Measurements from ENCODE around the gene HIVEP1.
A peak's percentile ranks its signal among the peaks of the same experiment; 100 is the strongest.

The HIVEP1 gene

GRCh38 chr6:12048609-12049008 lies 36.5 kb downstream of the HIVEP1 start:
- DNase-seq (ENCODE audit: low spot score), result no peak

DNA sequence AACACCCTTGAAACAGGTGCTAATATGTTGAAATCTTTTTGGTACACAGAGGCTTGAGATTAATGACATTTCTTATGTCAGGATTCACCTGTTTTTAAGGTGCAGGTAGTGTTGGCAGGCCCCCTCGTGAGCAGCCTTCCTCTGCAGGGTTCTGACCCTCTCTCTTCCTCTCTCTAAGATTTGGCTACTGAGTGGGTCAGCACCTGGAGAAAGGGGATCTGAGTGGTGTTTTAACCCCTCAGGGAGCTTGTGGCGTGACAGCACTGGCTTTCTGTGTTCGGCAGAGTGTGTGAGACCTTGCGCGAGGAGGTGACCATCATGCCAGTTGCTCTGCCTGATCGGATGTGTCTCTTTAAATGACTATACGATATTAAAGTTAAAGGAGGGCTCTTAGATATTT lies 37.1 kb downstream of the HIVEP1 start:
- no peak for DNase-seq (ENCODE audit: low spot score)

- no peak for DNase-seq (ENCODE audit: low spot score)
These were observed 39.8 kb downstream of the HIVEP1 start for GRCh38 chr6:12051861-12052368.

DNA sequence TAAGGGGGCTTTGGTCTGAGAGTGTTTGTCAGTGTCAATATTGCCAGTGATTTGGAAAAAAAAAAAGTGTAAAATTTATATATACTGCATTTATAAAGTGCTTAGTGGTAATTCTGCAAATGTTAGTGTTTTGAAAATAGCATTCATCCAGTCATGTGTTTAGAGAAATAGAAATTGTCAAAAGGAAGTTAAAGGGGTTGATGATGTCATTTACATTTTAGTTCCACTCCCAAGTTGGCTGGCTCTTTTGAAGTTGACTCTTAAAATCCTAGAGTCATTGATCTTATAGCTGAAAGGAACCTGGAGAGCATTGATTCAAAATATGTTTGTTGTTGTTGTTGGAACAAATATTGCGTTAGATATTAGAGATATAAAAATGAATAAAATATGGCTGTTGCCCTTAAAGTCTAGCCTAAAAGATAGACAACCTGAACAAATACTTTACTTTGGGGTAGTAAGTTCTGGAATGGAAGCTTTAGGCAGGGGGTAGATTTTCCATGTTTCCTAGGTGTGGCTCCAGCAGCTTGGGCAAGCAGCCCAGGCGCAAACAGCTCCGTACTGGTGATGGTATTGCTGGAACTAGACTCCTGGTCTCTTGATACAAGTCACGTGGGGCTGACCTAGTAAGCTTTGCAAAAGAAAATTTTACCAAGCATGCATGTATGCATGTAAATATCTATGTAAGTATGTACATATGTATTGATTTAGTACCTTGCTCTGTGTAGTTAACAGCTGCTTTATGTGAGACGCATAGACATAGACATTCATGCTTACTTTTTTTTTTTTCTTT lies 46.3 kb downstream of the HIVEP1 start:
- DNase-seq (ENCODE audit: low spot score), result no peak

DNA sequence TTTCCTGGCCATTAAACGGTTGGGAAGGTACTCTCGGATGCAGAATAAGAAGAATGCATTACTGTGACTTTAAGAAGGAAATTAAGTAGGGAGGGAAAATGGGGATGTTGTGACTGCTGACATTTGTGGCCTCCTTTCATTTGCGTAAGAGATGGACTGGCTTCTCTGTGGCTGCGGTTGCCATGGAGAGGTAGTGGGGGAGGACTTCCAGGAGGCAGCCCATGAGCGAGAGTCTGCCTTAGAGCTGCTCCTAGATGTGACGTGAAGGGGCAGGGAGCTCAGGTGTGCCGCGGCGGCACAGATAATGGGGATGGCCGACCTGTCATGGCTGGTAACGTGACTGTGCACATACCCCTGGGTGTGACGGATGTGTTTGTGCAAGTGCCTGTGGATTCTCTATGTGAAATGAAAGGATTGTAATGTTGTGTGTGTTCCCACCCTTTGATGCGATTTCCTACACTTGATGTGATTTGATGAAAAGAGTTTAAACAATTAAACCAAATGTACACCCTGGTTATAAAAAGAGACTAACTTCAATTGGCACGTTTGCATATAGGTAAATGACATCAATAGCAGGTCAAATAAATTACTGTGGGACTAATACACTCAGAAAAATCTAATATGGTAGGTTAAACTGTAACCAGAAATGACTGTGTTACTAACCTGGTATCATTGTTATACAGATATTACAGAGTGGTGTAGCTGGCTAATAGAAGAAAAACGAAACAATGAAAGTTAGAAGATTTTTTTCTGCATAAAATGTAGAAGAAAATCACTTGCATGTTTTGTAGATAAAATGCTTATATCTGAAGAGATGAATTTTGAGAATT lies 48.9 kb downstream of the HIVEP1 start:
- peak; percentile 29 for DNase-seq (ENCODE audit: low spot score)

GRCh38 chr6:12062605-12063004 lies 50.5 kb downstream of the HIVEP1 start:
- no peak for DNase-seq (ENCODE audit: low spot score)

DNA sequence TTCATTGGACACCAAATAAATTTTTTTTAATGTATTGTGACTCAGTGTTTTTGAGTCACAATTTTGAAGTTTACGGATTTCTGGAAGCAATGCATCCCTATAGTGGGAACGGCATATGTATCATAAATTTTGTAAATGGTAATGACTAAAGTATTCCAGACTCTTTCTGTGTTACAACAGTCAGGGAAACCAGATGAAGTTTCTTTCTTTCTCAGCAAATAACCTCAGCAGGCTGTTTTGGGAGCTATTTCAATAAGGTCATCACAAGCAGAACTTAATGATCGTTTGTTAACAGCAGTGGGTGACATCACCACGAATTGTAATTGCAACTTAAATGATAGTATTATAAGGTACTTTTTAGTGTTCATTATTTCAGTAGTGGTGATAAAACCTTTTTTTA lies 52.0 kb downstream of the HIVEP1 start:
- DNase-seq (ENCODE audit: low spot score), result no peak

- DNase-seq (ENCODE audit: low spot score), result no peak
These were observed 52.5 kb downstream of the HIVEP1 start for GRCh38 chr6:12064538-12065071.

DNA sequence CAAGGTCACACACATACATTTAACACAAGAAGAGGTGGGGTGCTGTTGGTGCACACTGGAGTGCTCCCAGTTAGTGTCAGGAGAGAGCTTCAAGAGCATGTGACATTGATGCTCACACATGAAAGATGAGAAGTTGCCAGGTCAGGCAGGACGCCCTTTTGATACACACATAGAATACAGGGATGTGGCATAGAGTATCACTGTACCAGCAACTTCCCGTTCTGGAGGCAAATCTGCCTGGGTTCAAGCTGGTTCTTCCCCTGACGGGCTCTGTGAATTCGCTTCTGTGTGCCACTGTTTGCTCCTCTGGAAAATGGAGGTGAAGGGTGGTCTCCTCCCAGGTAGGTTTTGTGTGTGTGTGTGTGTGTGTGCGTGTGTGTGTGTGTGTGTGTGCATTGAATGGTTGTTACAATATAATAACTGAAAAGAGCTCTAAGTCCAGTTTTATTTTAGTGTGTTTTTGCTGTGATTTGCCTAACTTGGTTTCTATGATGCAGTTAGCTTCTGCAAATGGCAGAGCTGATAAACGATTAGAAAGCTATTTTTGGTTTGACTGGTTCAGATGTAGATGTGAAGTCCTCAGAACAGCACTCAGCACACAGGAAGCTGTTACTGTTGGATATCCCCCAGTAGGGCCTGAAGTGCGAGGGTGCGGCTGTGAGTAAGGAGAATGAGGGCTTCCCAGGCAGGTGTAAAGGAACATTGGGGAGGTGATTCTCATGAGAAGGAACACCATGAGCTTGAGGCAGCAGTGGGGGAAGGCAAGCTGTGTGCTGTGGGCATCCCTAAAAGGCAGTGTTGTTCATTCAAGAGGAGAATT lies 53.4 kb downstream of the HIVEP1 start:
- no peak for DNase-seq (ENCODE audit: low spot score)

- DNase-seq (ENCODE audit: low spot score), result no peak
These were observed 54.2 kb downstream of the HIVEP1 start for GRCh38 chr6:12066297-12066696.

- DNase-seq (ENCODE audit: low spot score), result no peak
These were observed 56.9 kb downstream of the HIVEP1 start for GRCh38 chr6:12068899-12069557.

DNA sequence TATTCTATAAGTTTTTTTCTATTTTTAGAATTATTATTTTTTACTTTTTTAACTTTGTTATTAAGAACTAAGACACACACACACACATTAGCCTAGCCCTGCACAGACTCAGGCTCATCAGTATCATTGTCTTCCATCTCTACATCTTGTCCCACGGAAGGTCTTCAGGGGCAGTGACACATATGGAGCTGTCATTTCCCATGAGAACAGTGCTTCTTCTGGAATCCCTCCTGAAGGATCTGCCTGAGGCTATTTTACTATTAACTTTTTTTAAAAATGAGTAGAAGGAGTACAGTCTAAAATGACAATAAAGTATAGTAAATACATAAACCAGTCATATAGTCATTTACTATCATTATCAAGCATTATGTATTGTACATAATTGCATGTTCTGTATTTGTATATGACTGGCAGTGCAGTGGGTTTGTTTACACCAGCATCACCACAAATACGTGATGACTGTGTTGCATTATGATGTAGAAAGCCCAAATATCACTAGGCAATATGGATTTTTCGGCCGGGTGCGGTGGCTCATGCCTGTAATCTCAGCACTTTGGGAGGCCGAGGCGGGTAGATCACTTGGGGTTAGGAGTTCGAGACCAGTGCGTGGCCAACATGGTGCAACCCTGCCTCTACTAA lies 57.9 kb downstream of the HIVEP1 start:
- no peak for DNase-seq (ENCODE audit: low spot score)

GRCh38 chr6:12071064-12071615 lies 59.0 kb downstream of the HIVEP1 start:
- no peak for DNase-seq (ENCODE audit: low spot score)

GRCh38 chr6:12075067-12075563 lies 63.0 kb downstream of the HIVEP1 start:
- DNase-seq (ENCODE audit: low spot score), result no peak

DNA sequence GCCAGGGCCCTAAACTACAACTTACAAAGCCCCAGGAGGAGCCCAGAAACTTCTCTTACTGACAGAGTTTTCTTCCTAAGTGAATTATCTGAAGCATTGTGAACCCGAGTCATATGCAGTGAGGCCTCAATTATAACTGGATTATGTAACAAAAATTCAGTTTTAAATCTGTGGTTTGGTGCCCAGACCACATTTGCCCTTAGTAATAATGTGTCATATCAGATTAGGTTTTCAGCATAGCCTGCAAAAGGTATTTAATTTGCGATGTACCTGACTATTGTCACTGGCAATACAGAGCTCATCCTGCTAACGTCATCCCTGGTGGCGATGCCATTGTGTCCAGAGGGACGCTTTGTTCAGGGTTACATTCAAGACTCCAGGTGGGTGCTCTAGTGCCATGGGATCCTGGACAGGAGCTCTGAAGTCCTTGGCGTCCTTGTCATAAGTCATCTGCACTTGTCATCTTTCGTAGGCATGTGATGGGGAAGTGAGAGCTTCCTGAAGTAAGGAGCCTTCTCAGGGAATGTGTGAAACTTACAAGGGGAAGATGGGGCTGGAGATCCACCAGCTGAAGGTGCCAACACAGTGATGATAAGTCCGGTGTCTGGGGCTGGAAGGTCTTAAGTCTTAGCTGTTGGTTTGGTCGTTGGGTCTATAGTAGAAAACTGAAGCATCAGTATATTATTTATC lies 65.1 kb downstream of the HIVEP1 start:
- DNase-seq (ENCODE audit: low spot score), result no peak

DNA sequence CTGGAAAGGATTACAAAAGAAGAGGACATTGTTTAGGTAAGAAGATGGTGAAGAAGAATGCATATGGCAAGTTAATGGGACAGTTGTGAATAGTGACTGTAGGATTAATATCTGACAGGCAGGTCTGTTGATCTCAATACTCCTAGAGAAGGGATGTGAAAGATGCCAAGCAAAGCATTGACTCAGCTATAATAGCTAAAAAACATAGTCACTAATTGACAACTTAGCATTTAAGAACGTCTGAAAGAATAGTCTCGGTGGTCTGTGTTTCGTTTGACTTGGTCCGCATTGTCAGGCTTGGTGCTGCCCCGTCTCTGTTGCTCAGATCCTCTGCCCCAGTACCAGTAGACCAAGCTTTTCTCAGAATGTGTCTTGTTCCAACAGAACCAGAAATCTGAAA lies 65.9 kb downstream of the HIVEP1 start:
- DNase-seq (ENCODE audit: low spot score), result no peak

GRCh38 chr6:12081771-12082170 lies 69.7 kb downstream of the HIVEP1 start:
- DNase-seq (ENCODE audit: low spot score), result no peak

DNA sequence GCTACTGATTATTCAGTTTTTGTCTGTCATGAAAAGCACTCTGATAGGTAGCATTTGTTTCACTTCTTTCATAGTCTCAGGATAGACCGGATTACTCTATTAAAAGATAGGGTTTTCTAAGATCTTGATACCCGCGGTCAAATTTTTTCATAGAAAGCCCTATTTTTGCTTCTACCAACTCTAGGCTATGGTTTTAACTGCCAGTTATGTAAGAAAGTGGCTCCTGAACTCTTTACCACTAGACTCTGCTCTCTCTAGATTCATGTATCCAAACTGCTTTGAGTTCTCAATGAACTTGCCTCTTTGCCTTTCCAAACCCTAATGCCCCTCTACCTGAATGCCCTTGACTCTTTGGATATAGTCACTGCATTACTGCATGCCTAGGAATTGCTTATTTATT lies 70.3 kb downstream of the HIVEP1 start:
- no peak for DNase-seq (ENCODE audit: low spot score)

DNA sequence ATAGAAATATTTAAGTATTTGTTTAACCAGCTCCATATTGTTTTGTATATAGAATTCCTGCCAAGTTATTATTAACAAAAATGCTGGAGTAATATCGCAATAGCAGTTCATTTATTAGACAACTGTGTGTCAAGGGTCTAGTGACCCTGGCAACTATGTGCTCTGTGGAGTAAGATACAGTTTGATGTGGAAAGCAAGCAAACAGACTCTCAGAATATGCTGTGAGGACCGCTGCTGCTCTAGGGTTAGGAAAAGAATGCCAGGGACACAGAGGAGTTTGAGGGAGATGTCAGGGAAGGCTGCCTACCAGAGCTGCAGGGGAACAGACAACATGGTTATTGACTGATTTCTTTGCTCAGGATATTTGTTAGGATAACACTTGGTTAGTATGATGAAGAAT lies 71.2 kb downstream of the HIVEP1 start:
- DNase-seq (ENCODE audit: low spot score), result no peak

- DNase-seq (ENCODE audit: low spot score), result no peak
These were observed 71.7 kb downstream of the HIVEP1 start for GRCh38 chr6:12083763-12084162.

Data from hepatic stellate cell (primary cell).